Activated B cell treated with CpG ODN at 0.5 μM for 24 hours (primary cell): ENCODE data around the gene ULBP2. TPM values are rescaled to one million over a fixed set of nuclear protein-coding genes. Genes with fewer than 3 reads are reported as not detected.
"Not testable (repeated sequence)": the region's sequence is repeated elsewhere in the genome, so short reads cannot be mapped to it uniquely, and the experiment has no call there.

Source experiments
- ATAC-seq: fragments of 200-7000 bp; cut with Tn5 transposase; one replicate; pipeline ENCODE4 v1.10.0; 2021; ENCODE audit warnings: low read depth, mild to moderate bottlenecking, moderate library complexity
- CTCF ChIA-PET: fragments of 350-600 bp; sonication (Branson Sonifier 250); formaldehyde crosslinking; loops from one replicate; lab custom pipeline; 2021; ENCODE audit warnings: antibody characterized with exemption; lab: Charles Lee
- POLR2A ChIA-PET: fragments of 350-600 bp; sonication (Branson Sonifier 250); formaldehyde crosslinking; loops from one replicate; lab custom pipeline; 2021; ENCODE audit warnings: antibody characterized with exemption; lab: Charles Lee
- DNase-seq: peaks from one replicate; pipeline ENCODE4 v3.0.0; 2022
- H3K27ac Mint-ChIP-seq: one replicate; pipeline ENCODE4 v1.8.0; 2020; ENCODE audit warnings: mixed read lengths
- H3K27me3 Mint-ChIP-seq: one replicate; pipeline ENCODE4 v1.8.0; 2021; ENCODE audit warnings: mixed read lengths
- H3K36me3 Mint-ChIP-seq: one replicate; pipeline ENCODE4 v1.8.0; 2021; ENCODE audit warnings: low read depth, mixed read lengths
- H3K4me1 Mint-ChIP-seq: one replicate; pipeline ENCODE4 v1.8.0; 2021; ENCODE audit warnings: mixed read lengths
- H3K4me3 Mint-ChIP-seq: one replicate; pipeline ENCODE4 v1.8.0; 2020; ENCODE audit warnings: mild to moderate bottlenecking, mixed read lengths
- H3K9me3 Mint-ChIP-seq: one replicate; pipeline ENCODE4 v1.8.0; 2020; ENCODE audit warnings: mixed read lengths
- CTCF ChIP-seq: fragments of 200-600 bp; IDR thresholded peaks from one replicate; pipeline ENCODE4 v1.8.0; 2022; ENCODE audit warnings: antibody characterized with exemption, mild to moderate bottlenecking
- intact Hi-C: fragments of 100-400 bp; cut with micrococcal nuclease; formaldehyde crosslinking; loops from one replicate; pipeline ENCODE4 v1.15.1; 2024
- total RNA-seq: library from RNA; stranded (reverse); gene quantifications from 2 replicates; pipeline ENCODE4 v1.2.3, GENCODE V29; 2022

Gene ULBP2
- total RNA-seq, 1 donor from 2014 or later, result 0.29 TPM

- CTCF ChIA-PET, result interaction anchor here (0.7 to 1.1 kb wide), 2 partner anchors 10 to 92 kb away, joined by 3 to 5 read pairs; no protein-coding TSS in a partner anchor
- H3K36me3 Mint-ChIP-seq, result no peaks in the 10 kb centered on the region
- TF ChIP-seq CTCF, result no peak
- peaks cover 31% of the 10 kb centered on the region for H3K4me1 Mint-ChIP-seq
- intact Hi-C loops, result loop anchor here (5.0 to 10.0 kb wide), 2 partner anchors 200 to 378 kb away; partner anchors contain the start of gene PPIL4
- H3K9me3 Mint-ChIP-seq, result no peaks in the 10 kb centered on the region
- no peak for ATAC-seq
- no peak overlapping the region for H3K4me3 Mint-ChIP-seq
- peaks cover 86% of the 10 kb centered on the region for H3K27me3 Mint-ChIP-seq
- H3K27ac Mint-ChIP-seq, result no peak overlapping the region
- DNase-seq, result no peak
- POLR2A ChIA-PET, result no interaction called here
Measured at GRCh38 chr6:149924933-149925252, 16.9 kb upstream of the ULBP2 start.

GRCh38 chr6:149925253-149925973 is 16.4 kb upstream of the ULBP2 start:
- no peaks in the 10 kb centered on the region for H3K9me3 Mint-ChIP-seq
- DNase-seq, result no peak
- H3K27me3 Mint-ChIP-seq, result peaks cover 87% of the 10 kb centered on the region
- no peak for TF ChIP-seq CTCF
- H3K4me1 Mint-ChIP-seq, result peaks cover 31% of the 10 kb centered on the region
- ChIA-PET POLR2A (no interaction called here), CTCF (interaction anchor here (0.7 to 1.1 kb wide), 2 partner anchors 9 to 91 kb away, joined by 3 to 5 read pairs; no protein-coding TSS in a partner anchor)
- no peak overlapping the region for H3K4me3 Mint-ChIP-seq
- intact Hi-C loops, result loop anchor here (5.0 to 10.0 kb wide), 2 partner anchors 201 to 378 kb away; partner anchors contain the start of gene PPIL4
- H3K27ac Mint-ChIP-seq, result no peak overlapping the region
- no peak for ATAC-seq
- no peaks in the 10 kb centered on the region for H3K36me3 Mint-ChIP-seq

- Mint-ChIP-seq H3K27ac (no peak overlapping the region), H3K4me1 (peaks cover 31% of the 10 kb centered on the region), H3K36me3 (no peaks in the 10 kb centered on the region), H3K4me3 (no peak overlapping the region), H3K27me3 (peaks cover 87% of the 10 kb centered on the region), H3K9me3 (no peaks in the 10 kb centered on the region)
- ChIA-PET CTCF (interaction anchor here (1.1 kb wide), 1 partner anchor 91 kb away, joined by 5 read pairs; no protein-coding TSS in a partner anchor), POLR2A (no interaction called here)
- intact Hi-C loops, result loop anchor here (1.0 to 10.0 kb wide), 3 partner anchors 92 to 379 kb away; partner anchors contain the start of gene PPIL4
- DNase-seq, result no peak
- ATAC-seq, result peak; percentile 58
- TF ChIP-seq CTCF, result no peak
Measured at GRCh38 chr6:149925974-149926777, 15.6 kb upstream of the ULBP2 start.

GRCh38 chr6:149927025-149927424 is 14.8 kb upstream of the ULBP2 start:
- intact Hi-C loops, result loop anchor here (5.0 to 10.0 kb wide), 2 partner anchors 202 to 380 kb away; partner anchors contain the start of gene PPIL4
- Mint-ChIP-seq H3K27me3 (peaks cover 87% of the 10 kb centered on the region), H3K4me1 (peaks cover 28% of the 10 kb centered on the region)
- DNase-seq, CTCF ChIA-PET, H3K27ac Mint-ChIP-seq, H3K4me3 Mint-ChIP-seq, POLR2A ChIA-PET, ATAC-seq, H3K36me3 Mint-ChIP-seq, H3K9me3 Mint-ChIP-seq: not testable (repeated sequence)

GRCh38 chr6:149929422-149929821 is 12.4 kb upstream of the ULBP2 start:
- no peaks in the 10 kb centered on the region for H3K9me3 Mint-ChIP-seq
- no peaks in the 10 kb centered on the region for H3K36me3 Mint-ChIP-seq
- DNase-seq (no peak), ATAC-seq (peak; percentile 33)
- H3K27ac Mint-ChIP-seq, result no peak overlapping the region
- ChIA-PET POLR2A (no interaction called here), CTCF (interaction anchor here (1.2 kb wide), 1 partner anchor 88 kb away, joined by 6 read pairs; no protein-coding TSS in a partner anchor)
- no peak for TF ChIP-seq CTCF
- peaks cover 82% of the 10 kb centered on the region for H3K27me3 Mint-ChIP-seq
- peaks cover 12% of the 10 kb centered on the region for H3K4me1 Mint-ChIP-seq
- no peak overlapping the region for H3K4me3 Mint-ChIP-seq
- intact Hi-C loops, result loop anchor here (5.0 to 10.0 kb wide), 2 partner anchors 205 to 382 kb away; partner anchors contain the start of gene PPIL4
